Glomerular endothelial cell (primary cell): ENCODE data around the gene ELFN1. TPM values are rescaled to one million over a fixed set of nuclear protein-coding genes. Genes with fewer than 3 reads are reported as not detected.

ENCODE experiments used
- DNase-seq: peaks from one replicate; pipeline ENCODE4 v3.0.0-alpha.2; 2011; ENCODE audit warnings: low read depth, low spot score; ENCODE audit errors: extremely low read depth
- total RNA-seq: library from RNA; depleted of rRNA; stranded (reverse); fragments of >200 nt; gene quantifications from 2 replicates; pipeline ENCODE4 v1.2.3, GENCODE V29; 2015

The ELFN1 gene
- total RNA-seq, 1 donor from 2014 or later = 1.5 TPM

DNA sequence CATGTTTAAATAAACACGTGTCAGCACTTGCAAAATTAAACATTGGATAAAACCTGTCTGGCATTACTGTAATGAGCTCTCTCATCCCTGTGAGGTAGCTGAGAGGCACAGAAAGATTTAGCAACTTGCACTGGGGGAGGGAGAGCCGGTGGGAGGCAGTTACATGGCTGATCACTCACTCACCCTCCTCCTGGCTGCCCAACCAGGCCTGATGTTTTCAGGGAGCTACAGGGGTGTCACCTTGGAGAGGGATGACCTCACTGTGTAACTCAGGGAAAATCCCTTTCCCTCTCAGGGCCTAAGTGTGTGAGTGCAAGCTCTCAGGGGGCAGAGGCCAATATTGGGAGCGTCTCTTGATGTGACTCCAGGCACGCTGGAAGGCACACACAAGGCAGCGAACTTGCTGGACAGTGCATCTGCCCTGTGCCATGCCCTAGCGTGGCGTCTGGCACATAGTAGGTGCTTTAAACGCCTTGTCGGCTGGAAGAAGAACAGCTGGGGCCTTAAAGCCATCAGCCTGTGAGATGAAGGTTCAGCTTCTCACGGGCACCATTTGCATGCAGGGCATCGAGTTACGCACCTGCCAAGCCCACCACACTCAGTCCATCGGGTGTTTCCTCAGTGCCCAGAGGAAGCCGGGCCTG, 51.1 kb downstream of the ELFN1 start:
- DNase-seq = no peak

DNA sequence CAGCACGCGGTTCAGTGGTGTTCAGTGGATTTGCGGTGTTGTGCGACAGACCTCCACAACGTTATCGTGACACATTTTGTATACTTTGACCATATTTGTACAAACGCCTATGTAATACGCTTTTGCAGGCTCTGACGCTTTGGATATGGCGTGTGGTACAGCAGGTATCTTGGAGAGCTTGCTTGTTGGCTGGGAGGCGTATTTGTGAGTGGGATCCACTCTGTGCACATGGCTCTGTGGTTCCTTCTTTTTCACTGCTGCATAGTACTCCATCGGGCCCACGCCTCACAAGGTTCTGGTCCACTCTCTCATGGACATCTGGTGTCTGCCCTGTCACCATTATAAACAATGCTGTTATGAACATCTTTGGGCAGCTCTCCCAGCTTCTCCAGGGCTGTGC, 53.2 kb downstream of the ELFN1 start:
- DNase-seq = no peak

DNA sequence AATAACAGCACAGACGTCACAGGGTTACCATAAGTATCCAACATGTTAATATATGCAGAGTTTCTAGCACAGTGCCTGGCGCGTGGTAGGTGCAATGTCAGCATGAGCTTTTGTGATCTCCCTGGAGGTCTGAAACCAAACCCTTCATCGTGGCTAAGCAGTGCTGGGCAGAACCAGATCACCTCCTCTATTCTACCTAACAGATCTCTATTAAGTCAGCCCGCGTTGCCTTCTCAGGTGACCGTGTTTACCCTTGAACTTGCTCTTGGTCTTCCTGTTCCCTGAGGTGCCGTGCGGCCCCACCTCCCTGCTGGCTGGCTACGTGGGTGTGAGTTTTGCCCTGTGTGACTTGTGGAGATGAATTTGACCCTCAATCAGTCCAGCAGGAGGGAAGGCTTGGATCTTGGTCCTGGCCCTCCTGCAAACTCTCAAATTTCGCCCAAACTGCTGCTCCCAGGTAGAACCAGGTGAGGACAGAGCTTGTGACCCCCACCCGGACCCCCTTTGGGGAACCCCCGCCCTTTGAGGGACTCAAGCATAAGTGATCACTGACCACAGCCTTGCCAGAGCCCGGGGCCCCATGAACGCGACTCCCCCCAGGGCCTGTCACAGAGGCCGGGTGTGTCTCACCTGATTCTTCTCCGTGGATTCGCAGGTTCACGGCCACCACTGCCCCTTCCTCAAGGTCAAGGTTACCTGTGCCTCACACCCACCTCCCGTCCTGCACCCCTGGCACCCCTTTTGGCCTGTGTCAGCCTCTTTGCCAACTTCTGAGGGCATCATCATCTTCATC, 54.2 kb downstream of the ELFN1 start:
- DNase-seq = no peak

DNA sequence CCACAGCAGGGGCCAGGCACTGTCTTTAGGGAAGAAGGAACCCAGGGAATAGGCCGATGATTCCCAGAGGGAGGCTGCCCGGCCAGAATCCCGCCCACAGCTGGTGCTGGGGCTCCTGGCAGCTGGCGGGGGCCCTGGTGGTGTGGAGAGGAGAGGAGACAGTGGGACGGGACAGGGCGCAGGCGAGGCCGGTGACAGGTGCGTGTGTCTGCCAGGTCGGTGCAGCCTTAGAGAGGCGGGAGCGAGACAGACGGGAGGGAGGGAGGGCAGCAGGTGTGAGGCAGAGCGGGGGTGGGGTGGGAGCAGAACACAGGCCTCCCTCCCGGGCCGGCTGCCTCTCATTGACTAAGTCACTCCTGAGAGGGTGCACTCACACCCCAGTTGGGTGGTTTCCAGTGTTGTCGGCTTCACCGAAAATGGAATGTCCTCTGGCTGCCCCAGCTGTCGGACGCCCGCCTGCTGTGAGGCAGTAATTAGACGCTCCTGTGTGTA, 55.2 kb downstream of the ELFN1 start:
- DNase-seq = no peak

DNA sequence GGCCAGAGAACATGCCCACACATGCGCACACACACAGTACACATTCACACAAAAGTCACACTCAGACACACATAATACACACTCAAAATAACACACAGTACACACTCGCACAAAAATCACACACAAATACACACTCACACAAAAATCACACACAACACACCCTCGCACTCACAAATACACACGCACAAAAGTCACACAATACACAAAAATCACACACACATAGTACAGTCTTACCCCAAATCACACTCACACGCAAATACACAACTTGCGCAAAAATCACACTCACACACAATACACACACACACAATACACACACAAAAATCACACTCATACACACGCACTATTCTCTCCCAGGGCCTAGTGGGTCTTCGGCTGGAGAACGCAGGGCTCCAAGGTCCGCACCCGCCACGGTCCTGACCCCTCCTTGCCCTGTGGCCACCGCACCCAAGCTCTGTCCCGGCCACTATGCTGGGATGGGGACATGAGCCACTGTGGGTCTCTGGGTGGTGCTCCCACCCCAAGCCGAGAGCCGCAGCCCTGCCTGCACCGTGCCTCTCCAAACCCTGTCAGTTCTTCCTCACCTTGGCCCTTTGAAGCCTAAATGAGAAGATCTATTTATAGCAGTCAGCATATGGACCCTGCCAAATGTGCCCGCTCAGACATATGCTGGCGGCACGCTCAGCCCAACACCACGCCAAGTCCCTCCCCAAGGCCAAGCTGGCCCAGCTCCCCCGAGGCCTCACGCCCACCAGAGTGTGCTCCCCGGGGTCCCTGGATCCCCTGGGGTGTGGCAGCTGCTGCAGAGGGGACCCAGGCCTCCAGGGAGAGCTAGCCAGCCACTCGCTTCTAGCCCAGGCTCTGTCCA, 55.9 kb downstream of the ELFN1 start:
- DNase-seq = no peak

DNA sequence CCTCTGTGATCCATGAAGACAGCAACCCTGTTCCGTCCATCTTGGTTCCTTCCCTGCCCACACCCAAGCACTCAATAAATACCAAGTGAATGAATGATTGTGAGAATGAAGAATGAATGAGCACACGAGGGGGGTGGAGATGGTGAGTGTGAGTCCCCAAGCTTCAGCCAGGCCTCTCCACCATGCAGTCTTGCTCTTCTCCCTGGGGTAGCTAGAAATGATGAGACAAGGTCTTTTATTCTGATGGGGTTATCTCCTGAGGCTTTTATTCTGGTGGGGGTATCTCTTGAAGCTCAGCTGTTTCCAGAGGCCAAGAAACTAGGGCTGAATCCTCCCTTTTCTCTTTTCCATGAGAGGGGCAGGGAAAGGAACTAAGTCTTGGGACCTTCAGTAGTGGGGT, 57.0 kb downstream of the ELFN1 start:
- DNase-seq = no peak

DNA sequence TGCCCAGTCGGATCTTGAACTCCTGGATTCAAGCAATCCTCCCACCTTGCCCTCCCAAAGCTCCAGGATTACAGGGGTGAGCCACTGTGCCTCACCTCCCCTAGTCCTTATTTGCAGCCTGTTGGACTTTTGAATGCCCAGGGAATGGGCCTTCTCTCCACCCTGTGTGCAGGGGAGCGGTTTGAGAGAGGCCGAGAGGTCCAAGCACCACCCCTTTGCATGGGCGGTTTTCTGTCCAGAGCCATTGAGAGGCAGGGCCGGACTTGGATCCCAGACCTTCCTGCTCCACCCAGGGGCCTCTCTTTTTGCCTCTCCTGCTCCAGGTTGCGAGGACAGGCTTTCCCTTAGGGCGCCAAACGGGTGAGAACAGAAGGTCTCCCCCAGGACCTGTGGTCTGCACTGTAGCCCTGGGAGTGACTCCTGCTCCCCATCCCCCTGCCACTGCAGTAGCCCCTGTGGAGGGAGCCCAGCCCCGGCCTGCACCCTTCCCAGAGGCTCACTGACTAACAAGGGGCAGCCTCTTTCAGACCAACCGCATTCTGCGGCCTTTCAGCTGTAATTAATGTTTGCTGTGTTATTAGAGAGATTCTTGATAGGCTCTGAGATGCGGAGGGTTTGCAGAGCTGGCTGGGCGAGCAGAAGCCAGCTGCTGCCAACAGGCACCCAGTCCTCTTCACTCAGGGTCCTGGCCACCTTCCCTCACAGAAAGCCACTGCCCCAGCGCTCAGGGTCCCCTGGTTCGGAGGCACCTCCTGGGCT, 57.9 kb downstream of the ELFN1 start:
- DNase-seq = no peak

DNA sequence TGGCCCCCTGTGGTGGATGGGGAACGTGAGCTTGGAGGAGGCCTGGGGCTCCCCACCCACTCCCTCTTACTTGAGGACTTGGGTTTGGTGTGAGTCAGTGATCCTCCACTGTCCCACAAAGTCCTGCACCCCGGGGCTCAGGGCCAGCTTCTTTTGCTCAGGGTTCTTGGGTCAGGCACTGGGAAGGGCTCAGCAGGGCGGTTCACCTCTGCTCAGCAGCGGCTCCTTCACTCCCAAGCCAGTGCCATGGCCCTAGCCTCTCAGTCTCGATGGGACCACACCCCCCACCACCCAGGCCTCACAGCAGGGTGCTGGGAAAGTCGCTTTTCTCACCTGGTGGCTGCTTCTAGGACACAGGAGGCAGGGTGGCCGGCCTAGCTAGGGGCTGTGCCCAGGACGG, 59.1 kb downstream of the ELFN1 start:
- DNase-seq = no peak

DNA sequence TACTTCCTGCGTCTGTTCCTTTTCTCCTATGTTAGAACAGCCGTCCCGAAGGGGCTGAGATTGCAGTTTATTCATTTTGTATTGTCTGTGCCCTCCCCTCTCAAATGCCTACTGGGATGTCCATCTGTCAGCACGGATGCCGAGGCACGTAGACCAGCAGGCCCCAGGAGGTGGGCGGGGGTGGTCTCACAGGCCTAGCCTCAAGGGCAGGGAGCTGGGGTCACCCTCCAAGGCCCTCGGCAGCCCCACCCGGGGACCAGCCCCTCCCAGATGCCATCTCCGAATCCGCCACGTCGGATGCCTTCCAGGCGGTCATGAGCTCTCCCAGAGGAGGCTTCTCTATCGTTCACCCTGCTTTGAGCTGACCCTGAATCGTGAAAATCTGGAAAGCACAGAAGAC, 59.7 kb downstream of the ELFN1 start:
- no peak for DNase-seq

DNA sequence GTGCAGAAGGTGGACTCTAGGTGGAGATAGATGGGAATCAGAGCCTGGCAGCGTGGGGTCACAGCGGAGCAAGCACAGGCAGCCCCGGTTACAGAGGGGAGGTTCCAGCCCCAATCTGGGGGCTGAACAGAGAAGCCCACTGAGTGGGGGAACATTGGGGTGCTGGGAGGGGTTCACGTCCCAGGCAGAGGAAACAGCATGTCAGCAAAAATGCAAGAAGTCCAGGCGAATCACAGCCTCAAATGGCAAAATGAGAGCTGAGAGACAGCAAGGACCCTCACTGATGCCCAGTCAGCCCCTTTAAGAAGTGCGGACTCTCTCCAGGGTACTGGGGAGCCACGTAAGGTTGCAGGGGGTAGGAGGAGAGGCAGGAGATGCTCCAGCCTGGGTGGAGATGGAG, 62.0 kb downstream of the ELFN1 start:
- no peak for DNase-seq

DNA sequence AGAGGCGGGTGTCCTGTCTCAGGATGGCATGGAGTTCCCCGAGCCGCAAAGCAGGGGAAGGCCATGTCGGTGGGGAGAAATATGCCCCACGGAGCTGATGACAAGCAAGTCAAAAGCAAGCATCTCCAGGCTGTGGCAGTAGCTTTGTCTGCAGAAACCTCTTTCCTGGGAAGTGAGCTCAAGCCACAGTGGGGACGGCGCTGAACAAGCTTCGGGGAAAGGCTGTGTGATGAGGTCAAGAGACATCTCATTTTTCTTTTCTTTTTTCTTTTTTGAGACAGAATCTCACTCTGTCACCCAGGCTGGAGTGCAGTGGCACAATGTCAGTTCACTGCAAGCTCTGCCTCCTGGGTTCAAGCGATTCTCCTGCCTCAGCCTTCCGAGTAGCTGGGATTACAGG, 62.6 kb downstream of the ELFN1 start:
- DNase-seq = no peak

DNA sequence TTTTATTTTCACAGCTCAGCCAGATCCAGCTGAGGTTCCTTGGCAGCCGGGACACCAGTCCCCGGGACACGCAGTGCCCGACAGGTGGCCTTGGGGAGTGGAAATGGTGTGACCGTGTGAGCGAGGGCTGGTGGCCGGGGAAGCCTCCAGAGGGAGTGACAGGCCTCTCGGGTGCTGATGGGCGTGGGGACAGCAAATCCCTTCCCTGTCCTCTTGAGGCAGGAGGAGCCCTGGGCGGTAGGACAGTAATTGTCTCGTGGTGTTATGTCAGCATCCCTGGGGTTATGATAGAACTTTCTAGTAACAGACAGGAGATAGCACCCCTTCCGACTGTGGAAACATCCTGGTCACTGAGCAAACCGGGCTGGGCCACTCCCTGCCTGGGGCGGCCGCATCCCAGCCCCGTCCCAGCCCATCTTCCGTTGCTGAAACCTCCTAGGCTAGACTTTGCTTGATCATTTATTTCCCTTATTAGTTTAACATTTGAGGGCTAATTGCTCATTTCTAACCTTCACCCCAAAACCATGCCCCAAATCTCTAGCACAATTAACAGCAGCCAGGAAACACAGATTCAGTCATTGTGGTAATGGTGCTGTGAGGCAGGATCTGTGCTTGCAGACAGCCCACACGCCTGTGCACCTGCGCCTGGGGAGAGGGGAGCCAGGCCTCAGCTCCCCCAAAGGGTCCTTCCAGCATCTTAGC, 63.3 kb downstream of the ELFN1 start:
- no peak for DNase-seq

DNA sequence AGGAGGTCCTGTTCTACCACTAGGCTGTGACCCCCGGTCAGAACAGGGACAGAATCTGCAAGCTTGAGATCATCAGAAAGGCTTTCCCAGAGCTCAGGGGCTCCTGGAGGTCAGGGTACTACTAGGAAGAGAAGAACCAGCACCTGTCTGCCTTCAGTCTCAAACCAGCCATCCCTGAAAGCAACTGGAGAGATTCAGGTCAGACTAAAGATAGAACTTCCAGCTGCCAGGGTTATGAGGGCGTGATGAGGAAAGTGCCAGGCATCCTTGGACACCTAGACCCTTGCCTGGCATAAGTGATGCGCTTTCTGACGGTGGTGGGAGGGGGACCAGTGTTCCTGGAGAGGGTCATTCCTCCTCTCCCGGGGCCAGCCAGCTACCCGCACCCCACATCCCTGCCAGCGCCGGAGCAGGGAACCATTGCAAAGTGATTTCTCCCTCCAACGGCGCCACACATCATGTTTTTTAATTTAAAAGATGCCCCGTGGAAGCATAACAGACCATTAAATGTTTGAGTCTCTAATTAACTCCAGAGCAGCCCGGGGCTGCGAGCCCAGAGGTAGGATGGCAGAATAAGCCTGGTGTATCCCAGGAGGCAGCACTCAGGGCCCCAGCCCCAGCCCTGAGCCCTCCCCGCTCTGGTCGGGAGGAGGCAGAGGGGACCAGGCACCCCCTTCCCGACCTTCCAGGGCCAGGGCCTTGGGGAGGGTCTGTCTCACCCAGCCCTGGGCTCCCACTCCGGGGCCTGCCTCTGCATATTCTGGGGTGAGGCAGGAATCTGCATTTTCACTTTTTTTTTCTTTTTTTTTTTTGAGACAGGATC, 64.0 kb downstream of the ELFN1 start:
- DNase-seq = no peak

DNA sequence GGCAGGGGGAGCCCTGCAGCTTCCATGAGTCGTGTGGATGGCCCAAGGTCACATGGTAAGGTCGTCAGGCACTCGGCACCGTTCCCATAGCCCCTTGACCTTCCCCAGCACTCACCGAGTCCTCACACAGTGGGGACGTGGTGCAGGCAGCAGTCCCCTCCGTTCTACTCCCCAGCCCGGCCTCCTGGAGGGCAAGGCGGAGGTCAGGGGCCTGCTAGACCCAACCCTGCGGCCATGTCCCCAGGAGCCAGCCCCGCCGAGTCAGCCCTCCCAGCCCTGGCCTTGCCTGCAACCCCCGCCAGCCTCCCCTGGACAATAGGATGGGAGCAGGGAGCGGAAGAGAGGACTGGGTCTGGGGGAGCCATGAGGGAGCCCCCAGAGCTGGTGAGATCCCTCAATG, 65.2 kb downstream of the ELFN1 start:
- DNase-seq = no peak

DNA sequence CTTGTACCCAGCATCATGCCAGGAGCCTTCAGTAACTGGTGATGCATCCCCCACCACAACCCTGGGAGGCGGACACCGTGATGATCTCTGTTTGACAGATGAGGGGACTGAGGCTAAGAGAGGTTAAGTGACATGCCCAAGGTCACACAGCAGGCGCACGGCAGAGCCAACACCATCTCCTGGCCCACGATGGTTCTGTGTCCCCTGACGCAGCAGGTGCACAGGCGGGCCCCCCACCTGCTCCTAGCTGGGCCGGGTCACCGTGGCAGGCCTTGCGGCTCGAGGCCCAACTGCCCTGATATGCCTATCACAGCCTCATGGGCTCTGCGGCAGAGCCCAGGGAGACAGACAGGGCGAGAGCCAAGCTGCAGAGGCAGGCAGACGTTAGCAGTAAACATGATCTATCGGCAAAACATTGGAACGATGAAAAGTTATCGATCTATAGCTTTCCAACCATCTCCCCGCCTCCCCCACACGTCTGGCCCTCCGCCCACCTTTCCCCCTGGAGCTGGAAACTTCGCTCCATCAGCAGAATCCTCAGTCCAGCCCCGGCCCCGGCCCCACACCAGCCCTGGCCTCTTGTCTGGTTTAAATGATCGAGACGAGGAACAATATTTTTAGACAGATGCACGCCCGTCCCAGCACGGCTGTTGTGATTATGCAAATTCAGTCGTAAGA, 65.9 kb downstream of the ELFN1 start:
- no peak for DNase-seq

DNA sequence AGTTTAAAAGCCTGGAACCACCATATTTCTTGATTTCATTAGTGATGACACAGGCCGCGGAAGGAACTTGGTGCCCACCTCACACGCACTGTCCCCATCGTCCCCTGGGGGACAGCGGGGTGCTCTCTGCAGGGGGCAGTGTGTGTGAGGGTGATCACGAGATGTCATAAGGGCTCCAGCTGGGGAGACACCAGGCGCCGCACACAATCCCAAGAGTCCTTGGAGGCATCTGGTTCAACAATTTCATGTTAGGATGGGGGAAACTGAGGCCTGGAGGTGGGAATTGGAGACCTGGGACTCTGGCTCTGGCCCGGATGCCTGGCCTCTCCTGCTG, 66.4 kb downstream of the ELFN1 start:
- no peak for DNase-seq

DNA sequence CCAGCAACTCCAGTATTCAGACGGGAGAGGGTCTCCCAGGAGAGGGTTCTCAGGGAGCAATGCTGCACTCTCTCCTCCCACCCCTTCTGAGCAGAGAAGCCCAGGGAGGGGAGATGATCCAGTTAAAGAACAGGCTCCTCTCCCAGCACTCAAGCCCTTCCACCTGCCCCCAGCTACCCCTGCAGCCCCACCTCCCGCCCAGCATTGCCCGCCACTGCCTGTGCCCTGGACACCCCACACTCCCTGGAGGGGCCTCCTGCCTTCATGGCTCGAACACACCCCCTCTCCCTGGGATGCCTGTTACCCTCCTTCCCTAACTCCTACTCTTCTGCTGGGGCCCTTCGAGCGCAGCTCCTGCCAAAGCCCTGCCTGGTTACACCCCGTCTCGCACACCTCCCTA, 66.8 kb downstream of the ELFN1 start:
- DNase-seq = no peak

DNA sequence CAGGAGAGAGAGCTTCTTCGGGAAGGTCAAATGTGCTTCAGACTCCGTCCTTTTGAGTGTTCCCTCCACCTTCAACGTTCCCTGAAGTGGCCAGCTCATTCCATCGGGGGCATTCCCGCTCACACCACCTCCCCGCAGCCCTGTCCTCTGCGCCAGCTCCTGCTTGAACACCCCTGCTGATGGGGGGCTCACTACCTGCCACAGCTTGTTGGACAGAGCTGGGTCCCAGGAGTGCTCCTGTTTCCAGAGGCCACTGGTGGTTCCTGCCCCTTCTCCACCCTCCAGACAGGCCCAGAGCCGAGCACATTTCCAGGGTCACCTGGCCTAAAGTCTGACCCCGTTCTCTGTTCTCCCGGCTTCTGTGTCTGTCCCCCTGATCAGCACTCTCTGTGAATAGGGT, 67.4 kb downstream of the ELFN1 start:
- no peak for DNase-seq

DNA sequence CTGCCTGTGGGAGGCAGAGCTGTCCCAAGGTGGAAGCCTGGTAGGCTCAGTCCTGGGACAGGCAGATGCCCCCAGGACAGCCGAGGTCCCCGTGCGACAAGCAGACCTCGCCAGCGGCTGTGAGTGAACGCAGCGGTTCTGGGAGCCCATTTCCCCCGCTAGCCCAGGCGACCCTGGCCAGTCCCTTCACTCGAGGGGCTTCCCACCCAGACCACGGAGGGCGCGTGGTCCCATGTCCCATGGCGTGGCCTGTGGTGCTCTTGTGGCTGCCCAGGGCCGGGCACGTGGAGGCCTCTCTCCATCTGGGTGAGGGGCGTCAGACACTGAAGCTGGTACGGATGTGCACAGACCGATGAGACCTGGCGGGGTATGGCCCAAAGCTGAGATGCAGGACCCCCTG, 67.9 kb downstream of the ELFN1 start:
- no peak for DNase-seq
